Measurements from ENCODE around the gene ZFYVE16. TPM values are rescaled to one million over a fixed set of nuclear protein-coding genes. Genes with fewer than 3 reads are reported as not detected.

Gene ZFYVE16
- total RNA-seq, 6 experiments from 2014 or later: 25.9 to 31.2 (median 28.8) TPM

GRCh38 chr5:80474929-80475328, 67.1 kb downstream of the ZFYVE16 start:
- Mint-ChIP-seq H3K36me3 (ENCODE audit: low read depth) (peaks cover 27% of the 10 kb centered on the region), H3K27me3 (ENCODE audit: insufficient read depth) (no peaks in the 10 kb centered on the region), H3K9me3 (peaks cover 5% of the 10 kb centered on the region), H3K4me1 (ENCODE audit: low read depth) (no peaks in the 10 kb centered on the region), H3K27ac (no peak overlapping the region), H3K4me3 (no peak overlapping the region)
- DNase-seq: no peak
- no peak for TF ChIP-seq CTCF (IDR thresholded peaks at IDR 0.05)

GRCh38 chr5:80479713-80480112, 71.8 kb downstream of the ZFYVE16 start:
- no peak for TF ChIP-seq CTCF (IDR thresholded peaks at IDR 0.05)
- Mint-ChIP-seq H3K36me3 (ENCODE audit: low read depth) (peaks cover 25% of the 10 kb centered on the region), H3K9me3 (no peaks in the 10 kb centered on the region), H3K4me3 (no peak overlapping the region), H3K27ac (no peak overlapping the region), H3K27me3 (ENCODE audit: insufficient read depth) (no peaks in the 10 kb centered on the region; the same call in 1 of the 2 replicates), H3K4me1 (ENCODE audit: low read depth) (no peaks in the 10 kb centered on the region)
- DNase-seq: no peak

GRCh38 chr5:80480354-80480753, 72.5 kb downstream of the ZFYVE16 start:
- Mint-ChIP-seq H3K36me3 (ENCODE audit: low read depth) (peaks cover 18% of the 10 kb centered on the region), H3K27me3 (ENCODE audit: insufficient read depth) (no peaks in the 10 kb centered on the region; the same call in 1 of the 2 replicates), H3K27ac (no peak overlapping the region), H3K9me3 (no peaks in the 10 kb centered on the region), H3K4me3 (no peak overlapping the region), H3K4me1 (ENCODE audit: low read depth) (no peaks in the 10 kb centered on the region)
- no peak for TF ChIP-seq CTCF (IDR thresholded peaks at IDR 0.05)
- no peak for DNase-seq

- Mint-ChIP-seq H3K9me3 (no peaks in the 10 kb centered on the region), H3K4me1 (ENCODE audit: low read depth) (peaks cover under 1% of the 10 kb centered on the region; the same call in 1 of the 2 replicates), H3K4me3 (no peak overlapping the region), H3K27ac (peak overlapping the region; percentile 34), H3K27me3 (ENCODE audit: insufficient read depth) (no peaks in the 10 kb centered on the region; the same call in 1 of the 2 replicates), H3K36me3 (ENCODE audit: low read depth) (peaks cover 17% of the 10 kb centered on the region)
- peak; percentile 91 for TF ChIP-seq CTCF (IDR thresholded peaks at IDR 0.05)
- DNase-seq: peak; percentile 65
Observed at GRCh38 chr5:80481019-80481893, 73.4 kb downstream of the ZFYVE16 start.

GRCh38 chr5:80482578-80482977, 74.7 kb downstream of the ZFYVE16 start:
- H3K27me3 Mint-ChIP-seq (ENCODE audit: insufficient read depth): no peaks in the 10 kb centered on the region; the same call in 1 of the 2 replicates
- H3K9me3 Mint-ChIP-seq: no peaks in the 10 kb centered on the region
- no peak overlapping the region for H3K27ac Mint-ChIP-seq
- DNase-seq: no peak
- TF ChIP-seq CTCF (IDR thresholded peaks at IDR 0.05): no peak
- H3K4me3 Mint-ChIP-seq: no peak overlapping the region
- H3K4me1 Mint-ChIP-seq (ENCODE audit: low read depth): peaks cover 12% of the 10 kb centered on the region
- peaks cover 22% of the 10 kb centered on the region for H3K36me3 Mint-ChIP-seq (ENCODE audit: low read depth)
